Endodermal cell (in vitro differentiated cells): ENCODE results near the gene CDR2L. TPM values are rescaled to one million over a fixed set of nuclear protein-coding genes. Genes with fewer than 3 reads are reported as not detected.

Source experiments
- DNase-seq: peaks from one replicate; pipeline ENCODE4 v3.0.0-alpha.2; 2017
- H3K27ac ChIP-seq: 2 replicates; pipeline ENCODE4 v1.5.1; 2013; ENCODE audit warnings: mild to moderate bottlenecking, low read depth, low read length, moderate library complexity
- H3K27me3 ChIP-seq: 2 replicates; pipeline ENCODE4 v1.6.1; 2013; ENCODE audit warnings: mild to moderate bottlenecking, low read length, moderate library complexity; ENCODE audit not compliant: insufficient read depth, control insufficient read depth, poor library complexity, severe bottlenecking
- H3K36me3 ChIP-seq: 2 replicates; pipeline ENCODE4 v1.7.0; 2013; ENCODE audit warnings: mild to moderate bottlenecking, low read length, moderate library complexity; ENCODE audit not compliant: control insufficient read depth, insufficient read depth
- H3K4me1 ChIP-seq: one replicate; pipeline ENCODE4 v1.7.0; 2013; ENCODE audit warnings: low read length; ENCODE audit not compliant: control insufficient read depth, insufficient read depth
- H3K4me3 ChIP-seq: 2 replicates; pipeline ENCODE4 v1.5.1; 2013; ENCODE audit warnings: mild to moderate bottlenecking, low read length, moderate library complexity
- H3K9ac ChIP-seq: 2 replicates; pipeline ENCODE4 v1.6.1; 2013; ENCODE audit warnings: mild to moderate bottlenecking, low read length, moderate library complexity; ENCODE audit not compliant: poor library complexity, severe bottlenecking; ENCODE audit errors: extremely low read depth
- H3K9me3 ChIP-seq: 2 replicates; pipeline ENCODE4 v1.6.1; 2013; ENCODE audit warnings: mild to moderate bottlenecking, low read length, moderate library complexity; ENCODE audit not compliant: control insufficient read depth
- H3K27ac Mint-ChIP-seq: 2 replicates; pipeline ENCODE4 v1.8.0; 2020; ENCODE audit warnings: mixed read lengths
- H3K27me3 Mint-ChIP-seq: 2 replicates; pipeline ENCODE4 v1.8.0; 2021; ENCODE audit warnings: mild to moderate bottlenecking, mixed read lengths; ENCODE audit not compliant: insufficient read depth
- H3K36me3 Mint-ChIP-seq: 2 replicates; pipeline ENCODE4 v1.8.0; 2020; ENCODE audit warnings: low read depth, mixed read lengths
- H3K4me1 Mint-ChIP-seq: 2 replicates; pipeline ENCODE4 v1.8.0; 2020; ENCODE audit warnings: mixed read lengths
- H3K4me3 Mint-ChIP-seq: 2 replicates; pipeline ENCODE4 v1.8.0; 2020; ENCODE audit warnings: mild to moderate bottlenecking, moderate library complexity, mixed read lengths
- H3K9me3 Mint-ChIP-seq: 2 replicates; pipeline ENCODE4 v1.8.0; 2020; ENCODE audit warnings: mild to moderate bottlenecking, mixed read lengths
- WGBS, 2 experiments: methylation state at CpG; one replicate each; pipeline versions ENCODE4 v1.1.5 to v1.1.7; 2013; ENCODE audit warnings: missing lambda C conversion rate in 2 of 2, mixed read lengths in 1 of 2; ENCODE audit not compliant: insufficient coverage in 1 of 2, insufficient read length in 1 of 2; 5-methylcytosine and 5-hydroxymethylcytosine counted together
- total RNA-seq, 2 donors: library from RNA; stranded (reverse); fragmentation: NEBNext Ultra II Directional in 1 of 2; extraction: Animal tissue kit (Norgen Biotek cat#: 25700) in 1 of 2; gene quantifications; 2 replicates in 1 of 2; 3 replicates in 1 of 2; pipeline ENCODE4 v1.2.1, GENCODE V29; 2021
- TF ChIP-seq, protein P1 (sequence below): fragments of 200-600 bp; sonication (generic); conservative IDR thresholded peaks from 2 replicates; pipeline ENCODE4 v1.5.0; 2021; ENCODE audit warnings: antibody characterized with exemption, mild to moderate bottlenecking

The CDR2L gene
- total RNA-seq, 2 donors from 2014 or later = 20.4 to 23.6 TPM

DNA sequence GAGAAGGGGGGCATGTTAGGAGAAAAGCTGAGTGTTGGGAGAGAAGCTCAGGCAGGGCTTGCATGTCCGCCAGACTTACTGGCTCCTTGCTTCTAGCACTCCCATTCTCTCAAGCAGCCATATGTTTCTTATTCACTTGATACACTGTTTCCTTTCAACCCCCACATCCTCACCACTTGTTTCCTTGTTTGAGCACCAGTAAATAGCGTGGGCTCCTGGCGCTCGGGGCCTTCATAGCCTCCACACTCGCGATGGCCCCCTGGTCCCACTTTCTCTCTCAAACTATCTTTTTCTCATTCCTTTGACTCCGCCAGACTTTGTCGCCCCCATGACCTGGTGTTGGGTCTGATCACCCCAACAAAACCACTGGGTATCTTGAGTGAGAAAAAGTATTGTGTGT lies 42.7 kb downstream of the CDR2L start:
- Histone ChIP-seq H3K4me3 (no peak overlapping the region), H3K36me3 (no peaks in the 10 kb centered on the region), H3K9ac (no peak overlapping the region), H3K27me3 (no peaks in the 10 kb centered on the region), H3K9me3 (peaks cover 35% of the 10 kb centered on the region), H3K4me1 (no peaks in the 10 kb centered on the region), H3K27ac (no peak overlapping the region)
- peaks cover 61% of the 10 kb centered on the region for H3K9me3 Mint-ChIP-seq
- H3K4me1 Mint-ChIP-seq = no peaks in the 10 kb centered on the region
- H3K27ac Mint-ChIP-seq = no peak overlapping the region
- WGBS, 2 experiments = 80 to 96% methylated on average over 4 to 8 of the region's 8 CpGs
- no peak overlapping the region for H3K4me3 Mint-ChIP-seq
- H3K27me3 Mint-ChIP-seq = peaks cover 10% of the 10 kb centered on the region
- peaks cover 7% of the 10 kb centered on the region for H3K36me3 Mint-ChIP-seq
- peak; percentile 56 for DNase-seq
- TF ChIP-seq, protein P1, sequence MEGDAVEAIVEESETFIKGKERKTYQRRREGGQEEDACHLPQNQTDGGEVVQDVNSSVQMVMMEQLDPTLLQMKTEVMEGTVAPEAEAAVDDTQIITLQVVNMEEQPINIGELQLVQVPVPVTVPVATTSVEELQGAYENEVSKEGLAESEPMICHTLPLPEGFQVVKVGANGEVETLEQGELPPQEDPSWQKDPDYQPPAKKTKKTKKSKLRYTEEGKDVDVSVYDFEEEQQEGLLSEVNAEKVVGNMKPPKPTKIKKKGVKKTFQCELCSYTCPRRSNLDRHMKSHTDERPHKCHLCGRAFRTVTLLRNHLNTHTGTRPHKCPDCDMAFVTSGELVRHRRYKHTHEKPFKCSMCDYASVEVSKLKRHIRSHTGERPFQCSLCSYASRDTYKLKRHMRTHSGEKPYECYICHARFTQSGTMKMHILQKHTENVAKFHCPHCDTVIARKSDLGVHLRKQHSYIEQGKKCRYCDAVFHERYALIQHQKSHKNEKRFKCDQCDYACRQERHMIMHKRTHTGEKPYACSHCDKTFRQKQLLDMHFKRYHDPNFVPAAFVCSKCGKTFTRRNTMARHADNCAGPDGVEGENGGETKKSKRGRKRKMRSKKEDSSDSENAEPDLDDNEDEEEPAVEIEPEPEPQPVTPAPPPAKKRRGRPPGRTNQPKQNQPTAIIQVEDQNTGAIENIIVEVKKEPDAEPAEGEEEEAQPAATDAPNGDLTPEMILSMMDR = no peak

DNA sequence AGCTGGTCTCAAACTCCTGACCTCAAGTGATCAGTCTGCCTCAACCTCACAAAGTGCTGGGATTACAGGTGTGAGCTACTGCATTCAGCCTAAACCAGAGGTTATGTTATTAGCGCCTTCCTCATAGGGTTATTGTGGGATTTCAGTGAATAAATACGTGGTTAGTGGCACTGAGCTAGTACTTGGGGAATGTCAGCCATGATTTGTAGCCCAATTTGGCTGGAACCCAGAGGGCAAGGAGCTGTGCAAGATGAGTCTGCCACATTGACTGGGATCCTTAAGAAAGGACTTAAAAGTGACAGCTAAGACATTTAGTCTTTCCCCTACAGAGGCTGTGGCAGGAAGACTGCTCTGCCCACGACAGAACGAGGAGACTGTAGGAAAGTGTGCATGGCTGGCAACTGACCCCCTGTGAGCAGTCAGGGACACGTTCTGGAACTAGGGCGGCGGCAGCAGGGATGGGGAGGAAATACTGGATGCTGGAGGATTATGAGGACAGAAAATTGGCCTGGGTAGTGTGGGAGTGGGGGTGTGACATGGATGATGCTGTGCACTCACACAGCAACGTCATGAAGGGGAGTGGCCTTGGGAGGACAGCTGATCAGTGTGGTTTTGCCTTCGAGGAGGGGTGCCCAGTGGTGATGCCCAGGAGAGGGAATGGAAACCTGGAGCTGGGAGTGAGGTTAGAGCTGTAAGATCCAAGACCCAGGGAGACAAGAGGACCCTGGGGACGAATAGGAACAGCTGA lies 44.7 kb downstream of the CDR2L start:
- Histone ChIP-seq H3K27me3 (no peaks in the 10 kb centered on the region), H3K36me3 (no peaks in the 10 kb centered on the region), H3K9ac (no peak overlapping the region), H3K27ac (no peak overlapping the region), H3K4me1 (no peaks in the 10 kb centered on the region), H3K9me3 (peaks cover 24% of the 10 kb centered on the region), H3K4me3 (no peak overlapping the region)
- peak overlapping the region; percentile 20 for H3K4me3 Mint-ChIP-seq
- WGBS, 2 experiments = 76 to 78% methylated on average over 6 to 10 of the region's 10 CpGs
- peaks cover 3% of the 10 kb centered on the region for H3K4me1 Mint-ChIP-seq
- TF ChIP-seq, protein P1 = no peak
- peaks cover 8% of the 10 kb centered on the region for H3K36me3 Mint-ChIP-seq
- H3K27me3 Mint-ChIP-seq = peaks cover 7% of the 10 kb centered on the region
- no peak overlapping the region for H3K27ac Mint-ChIP-seq
- peaks cover 42% of the 10 kb centered on the region for H3K9me3 Mint-ChIP-seq
- peak; percentile 73 for DNase-seq

DNA sequence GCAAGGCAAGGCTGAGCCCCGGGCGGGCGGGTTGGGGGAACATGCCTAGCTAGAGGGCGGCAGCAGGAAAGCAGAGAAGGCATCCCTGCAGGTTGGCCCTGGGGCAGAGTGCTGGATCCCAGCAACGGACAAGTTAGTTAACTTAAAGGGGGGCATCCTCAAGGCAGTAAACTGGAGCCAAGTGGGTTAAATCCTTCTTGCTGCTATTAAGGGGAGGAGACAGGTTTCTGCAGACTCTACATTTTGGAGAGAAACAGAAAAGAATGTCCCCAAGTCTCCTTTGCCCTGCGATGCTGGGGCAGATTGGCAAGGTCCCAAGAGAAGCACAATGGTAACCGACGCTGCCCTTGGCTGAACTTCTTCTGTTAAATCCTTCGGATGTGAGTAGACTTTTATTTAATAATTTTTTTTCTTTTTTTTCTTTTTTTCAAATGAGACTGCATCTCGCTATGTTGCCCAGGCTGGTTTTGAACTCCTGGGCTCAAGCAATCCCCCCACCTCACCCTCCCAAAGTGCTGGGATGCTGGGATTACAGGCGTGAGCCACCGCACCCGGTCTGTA lies 45.4 kb downstream of the CDR2L start:
- peaks cover 8% of the 10 kb centered on the region for H3K36me3 Mint-ChIP-seq
- H3K9me3 Mint-ChIP-seq = peaks cover 36% of the 10 kb centered on the region
- H3K4me3 Mint-ChIP-seq = peak overlapping the region; percentile 97
- H3K4me1 ChIP-seq = no peaks in the 10 kb centered on the region
- peak overlapping the region; percentile 99 for H3K4me3 ChIP-seq
- H3K27ac Mint-ChIP-seq = no peak overlapping the region
- peaks cover 22% of the 10 kb centered on the region for H3K9me3 ChIP-seq
- H3K36me3 ChIP-seq = peaks cover 5% of the 10 kb centered on the region
- H3K4me1 Mint-ChIP-seq = peaks cover 3% of the 10 kb centered on the region
- peak overlapping the region; percentile 9 for H3K9ac ChIP-seq
- TF ChIP-seq, protein P1 = no peak
- peak; percentile 60 for DNase-seq
- H3K27me3 Mint-ChIP-seq = peaks cover 6% of the 10 kb centered on the region
- H3K27me3 ChIP-seq = no peaks in the 10 kb centered on the region
- no peak overlapping the region for H3K27ac ChIP-seq
- WGBS, 2 experiments = 54 to 73% methylated on average over 6 to 9 of the region's 13 CpGs
